GM18873 (cell line): Measurements from ENCODE around the gene GNPTG.

Experiments
- ATAC-seq: cut with Tn5 transposase; IDR thresholded peaks from one replicate; pipeline ENCODE4 v1.9.1; 2021; ENCODE audit warnings: mild to moderate bottlenecking, moderate library complexity, moderate number of reproducible peaks; ENCODE audit not compliant: unreplicated experiment, low FRiP score

The GNPTG gene

DNA sequence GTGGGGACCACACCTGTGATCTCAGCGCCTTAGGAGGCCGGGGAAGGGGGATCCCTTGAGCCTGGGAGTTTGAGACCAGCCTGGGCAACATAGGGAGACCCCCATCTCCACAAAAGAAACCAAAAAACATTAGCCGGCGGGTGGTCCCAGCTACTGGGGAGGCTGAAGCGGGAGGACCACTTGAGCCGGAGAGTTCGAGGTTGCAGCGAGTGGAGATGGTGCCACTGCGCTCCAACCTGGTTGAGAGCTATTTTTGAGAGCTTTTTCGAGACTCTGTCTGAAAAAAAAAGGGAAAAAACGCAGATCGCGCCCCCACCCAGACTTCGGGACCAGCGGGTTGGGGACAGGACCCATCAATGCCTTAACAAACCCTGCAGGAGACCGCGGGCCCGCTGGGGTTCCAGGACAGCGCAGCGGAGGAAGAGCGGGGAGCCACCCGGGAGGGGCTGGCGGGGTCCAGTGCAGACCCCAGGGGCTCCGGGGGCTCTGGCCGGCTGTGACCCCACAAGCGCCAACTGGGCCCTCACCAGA, 19.0 kb upstream of the GNPTG start:
- ATAC-seq: no peak

DNA sequence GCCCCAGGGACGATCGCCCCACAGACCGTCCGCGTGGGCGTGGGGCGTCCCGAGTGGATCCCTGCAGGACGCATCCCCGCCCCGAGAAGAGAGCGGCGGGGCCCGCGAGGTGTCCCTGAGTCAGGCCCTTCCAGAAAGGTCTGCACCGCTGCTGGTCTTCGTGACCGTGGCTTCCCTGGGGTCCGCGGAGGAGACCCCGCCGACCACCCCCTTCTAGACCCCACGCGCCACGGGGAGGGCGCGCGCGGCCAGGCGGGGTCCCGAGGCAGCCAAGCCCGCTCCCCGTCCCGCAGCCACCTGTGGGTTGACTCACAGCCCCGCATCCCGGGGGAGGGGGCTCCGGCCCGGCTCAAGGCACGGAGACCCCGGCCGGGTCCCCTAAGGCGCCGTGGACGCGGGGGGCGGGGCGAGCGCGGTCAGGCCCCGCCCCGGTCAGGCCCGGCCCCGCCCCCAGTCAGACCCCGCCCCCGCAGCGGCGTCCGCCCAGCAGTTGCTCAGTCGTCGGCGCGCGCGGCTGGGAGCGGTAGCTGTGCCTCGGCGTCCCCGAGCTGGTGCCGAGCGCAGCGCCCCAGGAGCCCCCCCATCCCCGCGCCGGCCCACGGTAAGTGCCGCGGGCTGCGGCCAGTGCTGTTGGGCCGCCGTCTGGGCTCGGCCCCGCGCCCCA, 18.4 kb upstream of the GNPTG start, which contains the start of gene BAIAP3:
BAIAP3 (plus strand) TSS at position 497 of the 664 bp plus-strand sequence. CDS start 4,905 bp downstream, outside the sequence.
- ATAC-seq: no peak

DNA sequence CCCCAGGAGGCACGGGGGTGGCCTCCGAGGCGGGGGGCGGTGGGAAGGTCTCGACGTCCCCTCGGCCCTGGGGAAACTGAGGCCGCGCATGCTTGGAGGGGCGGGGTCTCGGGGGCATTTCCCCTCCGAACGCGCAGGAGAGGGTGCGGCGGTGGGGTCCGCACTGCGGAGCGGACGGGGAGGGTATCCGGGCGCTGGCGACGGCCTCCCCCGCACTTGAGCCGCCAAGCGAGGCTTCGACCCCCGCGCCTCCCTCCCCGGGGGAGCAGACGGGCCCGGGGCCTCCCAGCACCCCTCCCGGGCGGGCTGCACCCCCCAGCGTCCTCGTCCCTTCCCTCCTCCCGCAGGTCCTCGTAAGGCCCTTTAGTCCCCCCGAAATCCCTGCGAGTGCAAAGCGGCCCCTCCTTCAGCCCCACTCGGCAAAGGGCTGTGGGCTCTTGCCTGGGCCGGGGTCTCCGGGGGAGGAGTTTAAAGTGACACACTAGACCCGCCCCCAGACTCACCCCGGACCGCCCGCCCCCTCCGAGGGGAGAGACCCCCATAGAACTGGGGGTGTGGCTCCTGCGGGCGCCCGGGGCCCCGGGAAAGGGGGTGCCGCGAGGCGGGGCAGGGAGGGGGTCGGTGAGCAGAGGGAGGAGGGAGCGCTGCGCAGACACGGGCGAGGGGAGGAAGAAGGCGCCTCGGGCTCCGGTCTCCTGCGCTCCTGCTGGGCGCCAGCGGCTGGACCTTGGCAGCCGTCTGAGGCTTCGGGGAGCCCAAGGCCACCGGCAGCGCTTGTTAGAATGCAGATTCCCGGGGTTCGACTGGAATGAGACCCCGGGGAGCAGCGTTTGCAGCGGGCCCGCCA, 17.7 kb upstream of the GNPTG start:
- ATAC-seq: no peak

DNA sequence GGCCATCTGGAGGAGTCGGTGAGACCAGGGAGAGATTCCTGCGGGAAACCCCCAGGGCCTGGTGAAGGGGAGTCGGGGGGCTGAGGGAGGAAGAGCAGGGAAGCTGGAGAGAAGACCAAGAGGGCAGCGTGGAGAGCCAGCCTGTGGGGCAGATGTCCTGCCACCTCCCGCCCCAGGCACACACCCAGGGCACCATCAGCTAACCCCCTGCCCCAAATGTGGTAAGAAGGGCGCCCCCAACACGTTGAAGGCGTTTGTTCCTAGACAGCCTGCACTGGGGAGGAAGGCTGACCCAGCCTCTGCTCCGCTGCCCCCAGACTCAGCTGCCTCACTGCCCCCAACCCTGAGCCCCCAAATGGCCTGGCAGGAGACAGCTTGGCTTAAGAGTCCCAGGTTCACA, 17.0 kb upstream of the GNPTG start:
- ATAC-seq: no peak

DNA sequence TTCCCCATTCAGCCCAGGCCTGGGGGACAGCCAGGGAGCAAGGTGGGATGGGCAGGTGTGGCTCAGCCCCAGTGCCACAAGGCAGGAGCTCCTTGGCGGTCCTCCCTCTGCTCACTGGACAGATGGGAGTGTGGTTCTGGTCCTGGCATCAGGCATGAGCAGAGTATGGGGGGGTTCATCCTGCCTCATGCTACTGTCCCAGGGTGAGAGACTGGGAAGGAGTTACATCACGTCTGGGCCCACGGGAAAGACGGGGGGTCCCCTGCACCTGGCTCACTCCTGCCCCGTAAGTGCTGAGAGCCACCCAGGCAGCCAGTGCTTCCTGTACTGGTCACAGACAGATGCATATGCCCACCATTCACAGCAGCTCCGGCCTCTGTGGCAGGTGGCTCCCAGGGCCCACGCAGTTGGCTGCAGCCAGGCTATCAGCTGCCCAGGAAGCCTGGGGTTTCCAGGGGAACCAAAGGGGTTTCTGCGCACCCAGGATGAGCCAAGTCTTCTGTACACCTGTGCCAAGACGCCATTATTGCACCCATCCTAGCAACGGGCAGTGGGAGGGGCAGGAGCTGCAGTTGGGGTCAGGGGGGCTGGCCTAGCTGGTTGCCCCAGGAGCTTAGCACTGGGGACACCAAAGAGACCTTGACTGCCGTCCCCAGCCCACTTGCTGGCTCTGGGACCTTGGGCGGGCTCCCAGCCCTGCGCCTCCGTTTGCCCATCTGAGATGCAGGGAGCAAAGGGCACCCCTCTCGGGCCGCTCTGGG, 16.3 kb upstream of the GNPTG start:
- no peak for ATAC-seq

DNA sequence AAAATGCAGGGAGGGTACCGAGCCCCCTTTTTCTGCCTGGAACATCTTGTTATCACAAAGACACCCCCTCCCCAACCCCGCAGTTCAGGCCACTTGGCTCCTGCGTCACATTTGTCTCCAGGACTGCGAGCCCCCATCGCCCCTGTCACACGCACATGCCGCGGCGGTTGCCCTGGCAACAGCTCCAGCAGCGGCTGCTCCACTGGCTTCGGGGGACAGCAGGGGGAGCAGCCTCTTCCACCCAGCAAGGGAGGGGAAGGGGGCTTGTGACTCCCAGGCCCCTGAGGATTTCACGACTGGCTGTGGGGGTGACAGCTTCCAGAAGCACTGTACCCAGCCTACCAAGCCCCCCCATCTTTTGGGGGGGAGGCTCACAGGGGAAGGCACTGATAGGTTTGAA, 15.7 kb upstream of the GNPTG start:
- ATAC-seq: no peak

DNA sequence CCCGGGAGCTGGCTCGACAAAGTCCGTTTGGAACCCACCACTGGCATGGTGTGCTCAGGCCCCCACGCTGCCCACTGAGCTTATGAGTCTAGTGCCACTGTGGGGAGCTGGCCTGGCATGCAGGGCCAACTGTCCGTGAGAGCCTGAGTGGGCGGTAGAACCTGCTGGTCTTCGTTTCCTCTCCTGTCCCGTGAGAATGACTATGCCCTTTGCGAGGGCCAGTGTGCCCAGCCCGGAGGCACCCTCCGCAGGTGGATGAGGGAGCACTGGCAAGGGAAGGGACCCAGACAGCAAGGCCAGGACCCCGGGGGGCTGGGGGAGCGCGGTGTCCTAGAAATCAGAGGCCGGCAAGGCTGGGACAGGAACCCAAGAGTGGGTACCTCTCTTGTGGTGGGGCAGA, 15.1 kb upstream of the GNPTG start:
- no peak for ATAC-seq

DNA sequence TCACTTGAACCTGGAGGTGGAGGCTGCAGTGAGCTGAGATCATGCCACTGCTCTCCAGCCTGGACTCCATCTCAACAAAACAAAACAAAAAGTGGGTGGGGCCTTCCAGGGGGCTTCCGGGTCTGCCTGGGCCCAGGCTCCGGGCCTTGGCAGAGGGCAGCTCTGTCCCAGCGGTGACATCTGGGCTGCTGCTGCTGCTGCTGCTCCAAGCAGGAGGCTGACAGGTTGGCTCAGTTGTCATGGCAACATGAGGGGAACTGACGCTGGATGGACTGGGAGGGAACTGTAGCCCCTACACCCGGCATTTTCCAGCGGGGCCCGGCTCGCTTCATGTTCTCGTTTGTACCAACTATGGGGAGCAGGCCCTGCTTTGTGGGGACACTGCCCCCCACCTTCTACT, 14.2 kb upstream of the GNPTG start:
- no peak for ATAC-seq

DNA sequence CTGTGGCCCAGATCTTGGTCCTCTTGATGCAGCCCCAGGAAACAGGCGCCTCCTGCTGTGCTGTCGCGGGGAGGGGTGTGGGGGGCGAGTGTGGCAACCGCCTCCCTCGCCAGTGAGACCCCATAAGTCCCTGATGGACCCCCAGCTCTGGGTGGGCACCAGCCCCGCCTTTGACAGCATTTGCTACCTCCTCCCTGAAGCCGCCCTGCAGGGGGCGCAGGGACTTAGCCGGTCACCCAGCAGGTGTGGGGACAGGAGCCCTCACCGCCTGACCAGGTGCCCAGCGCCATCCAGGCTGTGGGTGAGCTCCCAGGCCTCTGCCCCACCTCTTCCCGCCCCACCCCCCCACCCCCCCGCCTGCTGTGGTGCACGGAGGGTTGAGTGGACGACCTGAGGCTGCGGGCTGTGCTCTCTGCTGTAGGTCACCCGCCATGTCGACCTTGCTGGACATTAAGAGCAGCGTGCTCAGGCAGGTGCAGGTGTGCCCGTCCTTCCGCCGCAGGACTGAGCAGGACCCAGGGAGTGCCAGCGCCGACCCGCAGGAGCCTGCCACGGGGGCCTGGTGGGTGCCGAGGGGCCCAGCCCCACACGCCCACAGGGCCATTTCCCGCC, 13.5 kb upstream of the GNPTG start:
- ATAC-seq: no peak

DNA sequence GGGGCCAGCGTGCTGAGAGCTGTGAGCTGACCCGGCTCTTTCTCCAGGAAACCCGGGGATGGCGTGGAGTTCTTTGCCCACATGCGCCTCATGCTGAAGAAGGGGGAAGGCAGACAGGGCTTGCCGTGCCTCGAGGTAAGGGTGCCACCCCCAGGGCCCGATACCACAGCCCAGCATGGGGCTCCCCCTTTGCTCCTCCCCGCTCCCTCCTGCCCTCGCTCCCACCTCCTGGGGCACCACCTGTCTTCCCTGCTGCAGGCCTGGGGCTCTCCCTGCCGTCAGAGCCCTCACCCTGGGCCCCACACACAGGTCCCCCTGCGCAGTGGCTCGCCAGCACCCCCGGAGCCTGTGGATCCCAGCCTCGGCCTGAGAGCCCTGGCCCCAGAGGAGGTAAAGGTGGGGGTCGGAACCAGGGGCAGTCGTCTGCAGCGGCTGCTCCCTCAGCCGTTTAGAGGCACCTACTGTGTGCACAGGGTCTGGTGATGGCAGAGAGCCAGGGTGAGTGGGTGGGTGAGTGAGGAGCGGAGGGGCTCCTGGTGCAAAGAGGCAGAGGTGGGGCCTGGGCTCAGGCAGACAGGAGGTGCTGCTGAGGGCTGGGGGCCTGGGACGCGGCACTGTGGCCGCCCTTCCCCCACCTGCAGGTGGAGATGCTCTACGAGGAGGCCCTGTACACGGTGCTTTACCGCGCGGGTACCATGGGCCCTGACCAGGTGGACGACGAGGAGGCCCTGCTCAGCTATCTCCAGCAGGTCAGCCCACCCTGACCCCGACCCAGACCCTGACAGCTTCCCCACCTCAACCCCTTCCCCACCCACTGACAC, 12.7 kb upstream of the GNPTG start:
- no peak for ATAC-seq

DNA sequence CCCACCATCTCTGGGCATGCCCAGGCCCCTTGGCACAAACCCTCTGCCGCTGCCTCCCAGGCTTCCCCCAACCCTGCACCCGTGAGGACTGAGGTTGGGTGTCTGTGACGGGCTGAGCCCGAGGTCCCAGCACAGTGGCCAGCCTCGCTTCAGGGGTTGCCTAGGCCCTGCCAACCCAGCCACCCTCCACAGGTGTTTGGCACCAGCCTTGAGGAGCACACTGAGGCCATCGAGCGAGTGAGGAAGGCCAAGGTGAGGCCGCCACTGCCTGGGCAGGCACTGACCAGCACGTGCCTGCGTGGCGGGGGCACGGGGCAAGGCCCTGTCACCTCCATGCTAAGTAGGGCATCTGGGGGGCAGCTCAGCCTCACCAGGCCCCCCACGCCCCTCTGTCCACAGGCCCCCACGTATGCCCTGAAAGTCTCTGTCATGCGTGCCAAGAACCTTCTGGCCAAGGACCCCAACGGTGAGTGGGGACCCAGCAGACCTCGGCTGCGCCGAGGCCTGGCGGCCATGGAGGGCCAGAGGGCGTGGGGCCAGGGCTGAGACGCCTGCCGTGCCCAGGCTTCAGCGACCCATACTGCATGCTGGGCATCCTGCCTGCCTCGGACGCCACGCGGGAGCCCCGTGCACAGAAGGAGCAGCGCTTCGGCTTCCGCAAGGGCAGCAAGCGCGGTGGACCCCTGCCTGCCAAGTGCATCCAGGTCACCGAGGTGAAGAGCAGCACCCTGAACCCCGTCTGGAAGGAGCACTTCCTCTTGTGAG, 10.8 kb upstream of the GNPTG start:
- ATAC-seq: no peak

DNA sequence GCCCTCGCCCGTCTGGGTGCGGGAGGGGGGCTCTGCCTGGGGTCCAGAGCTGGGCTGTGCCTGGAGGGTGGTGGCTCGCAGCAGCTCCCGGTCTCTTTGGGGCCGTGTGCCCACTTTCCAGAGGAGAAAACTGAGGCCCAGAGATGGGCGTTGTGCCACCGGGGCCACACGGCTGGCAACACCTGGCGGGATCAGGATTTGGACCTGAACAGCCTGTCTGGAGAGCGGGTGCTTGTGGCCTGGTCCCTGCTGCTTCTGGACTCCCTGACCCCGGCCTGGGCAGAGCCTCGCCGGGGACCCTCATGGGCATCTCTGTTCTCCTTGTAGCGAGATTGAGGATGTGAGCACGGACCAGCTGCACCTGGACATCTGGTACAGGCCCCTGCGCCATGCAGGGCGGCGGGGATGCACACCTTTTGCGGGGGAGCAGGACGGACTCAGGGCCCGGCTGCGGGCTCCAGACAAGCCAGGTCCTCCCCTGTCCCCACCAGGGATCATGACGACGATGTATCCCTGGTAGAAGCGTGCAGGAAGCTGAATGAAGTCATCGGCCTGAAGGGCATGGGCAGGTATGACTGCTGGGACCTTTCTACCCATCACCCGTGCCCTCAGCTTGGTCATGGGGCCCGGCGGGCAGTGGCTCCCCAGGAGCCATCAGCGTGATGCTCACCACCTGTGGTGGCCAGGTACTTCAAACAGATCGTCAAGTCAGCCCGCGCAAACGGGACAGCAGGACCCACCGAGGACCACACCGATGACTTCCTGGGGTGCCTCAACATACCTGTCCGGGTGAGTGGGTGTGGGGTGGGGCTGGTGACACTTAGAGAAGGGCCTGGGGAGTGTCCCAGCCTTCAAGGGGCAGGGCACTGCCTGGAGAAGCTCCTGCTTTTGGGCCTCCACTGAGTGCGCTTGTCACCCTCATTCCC, 10.0 kb upstream of the GNPTG start:
- no peak for ATAC-seq

DNA sequence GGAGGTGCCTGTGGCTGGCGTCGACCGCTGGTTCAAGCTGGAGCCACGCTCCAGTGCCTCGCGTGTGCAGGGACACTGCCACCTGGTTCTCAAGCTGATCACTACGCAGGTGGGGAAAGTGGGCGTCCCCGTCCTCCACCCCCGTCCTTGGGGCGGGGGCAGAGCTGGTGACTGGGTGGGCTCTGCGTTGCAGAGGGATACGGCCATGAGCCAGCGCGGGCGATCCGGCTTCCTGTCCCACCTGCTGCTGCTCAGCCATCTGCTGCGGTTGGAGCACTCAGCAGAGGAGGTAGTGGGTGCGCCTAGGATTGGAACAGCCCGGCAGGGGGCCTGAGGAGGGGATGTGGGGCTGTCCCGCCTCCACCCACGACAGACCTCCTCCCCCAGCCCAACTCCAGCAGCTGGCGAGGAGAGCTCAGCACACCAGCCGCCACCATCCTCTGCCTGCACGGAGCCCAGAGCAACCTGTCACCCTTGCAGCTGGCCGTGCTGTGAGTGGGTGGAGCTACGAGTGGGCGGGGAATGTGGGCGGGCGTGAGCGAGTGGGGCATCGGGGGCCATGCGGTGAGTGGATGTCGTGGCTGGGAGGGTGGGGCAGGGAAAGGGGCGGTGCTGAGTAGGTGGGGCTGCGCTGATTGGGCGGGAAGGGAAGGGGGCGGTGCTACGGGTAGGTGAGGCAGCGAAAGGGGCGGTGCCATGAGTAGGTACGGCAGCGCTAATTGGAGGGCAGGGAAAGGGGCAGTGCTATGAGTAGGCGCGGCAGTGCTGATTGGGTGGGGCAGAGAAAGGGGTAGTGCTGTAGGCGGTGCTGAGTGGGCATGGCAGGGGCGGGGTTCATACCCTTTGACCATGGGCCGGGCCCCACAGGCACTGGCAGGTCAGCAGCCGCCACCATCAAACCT, 9.0 kb upstream of the GNPTG start:
- peak; percentile 62 for ATAC-seq

DNA sequence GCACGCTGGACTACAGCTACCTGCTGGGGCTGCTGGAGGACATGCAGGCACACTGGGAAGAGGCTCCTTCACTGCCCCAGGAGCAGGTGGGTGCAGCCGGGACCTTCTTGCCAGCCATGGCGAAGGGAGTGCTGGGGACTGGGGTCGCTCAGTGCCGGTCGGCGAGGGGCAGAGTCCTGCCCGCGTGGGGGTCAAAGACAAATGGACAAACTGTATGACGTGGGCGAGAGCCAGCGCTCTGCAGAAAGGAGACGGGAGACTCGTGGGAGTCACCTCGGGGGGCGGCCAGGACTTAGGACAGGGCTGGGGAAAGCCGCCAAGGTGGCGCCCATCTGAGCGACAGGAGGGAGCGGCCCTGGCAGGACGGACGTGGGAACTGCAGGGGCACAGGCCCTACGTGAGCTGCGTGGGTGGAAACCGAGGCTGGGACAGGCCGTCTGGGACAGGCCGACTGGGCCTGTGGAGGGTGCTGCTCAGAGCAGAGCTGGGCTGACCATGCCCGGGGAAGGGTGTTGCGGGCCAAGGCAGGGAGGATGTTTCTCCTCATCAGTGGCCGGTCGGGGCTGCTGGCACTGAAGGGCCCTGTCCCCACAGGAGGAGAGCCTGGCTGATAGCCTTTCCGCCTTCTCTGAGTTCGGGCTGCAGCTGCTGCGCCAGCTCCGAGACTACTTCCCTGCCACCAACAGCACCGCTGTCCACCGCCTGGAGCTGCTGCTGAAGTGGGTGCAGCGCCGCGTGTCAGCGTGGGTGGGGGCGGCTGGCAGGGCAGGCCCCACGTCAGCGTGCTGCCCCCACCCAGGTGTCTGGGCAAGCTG, 8.1 kb upstream of the GNPTG start:
- peak; percentile 13 for ATAC-seq

DNA sequence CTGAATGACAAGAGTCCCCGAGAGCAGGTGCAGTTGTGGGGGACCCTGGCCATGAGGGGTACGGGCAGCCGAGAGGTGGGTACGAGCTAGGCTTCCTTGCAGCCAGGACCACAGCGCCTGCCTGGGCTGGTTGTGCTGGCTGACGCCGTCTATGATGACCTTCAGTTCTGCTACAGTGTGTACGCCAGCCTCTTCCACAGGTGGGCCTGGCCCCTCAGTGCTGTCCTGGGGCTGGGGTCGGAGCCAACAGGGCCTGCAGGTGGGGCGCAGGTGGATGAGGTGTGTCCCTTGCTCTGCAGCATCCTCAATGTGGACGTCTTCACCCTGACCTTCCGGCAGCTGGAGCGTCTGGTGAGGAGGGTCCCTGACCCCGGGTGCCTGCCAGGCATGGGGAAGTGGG, 7.2 kb upstream of the GNPTG start:
- ATAC-seq: no peak

DNA sequence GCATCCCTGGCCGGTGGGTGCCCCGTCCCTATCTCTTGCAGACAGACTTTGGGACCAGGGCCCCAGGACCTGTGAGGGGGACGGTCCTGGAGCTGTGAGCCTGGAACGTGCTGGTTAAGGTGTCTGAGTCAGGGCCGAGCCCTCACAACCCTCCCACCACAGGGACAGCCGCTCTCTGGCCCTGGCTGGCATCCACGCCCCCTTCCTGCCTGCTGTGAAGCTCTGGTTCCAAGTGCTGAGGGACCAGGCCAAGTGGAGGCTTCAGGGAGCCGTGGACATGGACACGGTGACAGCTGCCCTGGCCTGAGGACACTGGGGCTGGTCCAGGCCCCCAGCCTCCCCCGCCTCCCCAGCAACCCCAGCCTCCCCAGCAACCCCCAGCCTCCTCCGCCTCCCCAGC, 6.6 kb upstream of the GNPTG start:
- no peak for ATAC-seq
